ENCODE results near the gene KANK3. TPM values are rescaled to one million over a fixed set of nuclear protein-coding genes. Genes with fewer than 3 reads are reported as not detected.

The KANK3 gene
- total RNA-seq, 1 experiment from 2014 or later: 7.7 TPM

GRCh38 chr19:8358948-8359347, 15.9 kb upstream of the KANK3 start:
- H3K14ac ChIP-seq (ENCODE audit: insufficient read depth, low read length): no peak overlapping the region
- H2AK5ac ChIP-seq (ENCODE audit: insufficient read length, low read length): no peak overlapping the region
- no peaks in the 10 kb centered on the region for H3K23me2 ChIP-seq (ENCODE audit: insufficient read length, low read depth, low read length, poor library complexity, severe bottlenecking)
- no peak overlapping the region for H2BK15ac ChIP-seq (ENCODE audit: low read depth, low read length)
- no peak overlapping the region for H4K8ac ChIP-seq (replicated peaks; ENCODE audit: insufficient read length, low read depth, low read length)
- H3K4me3 Mint-ChIP-seq: no peak overlapping the region; a peak in 1 of 5 replicates
- no peak overlapping the region for H3K18ac ChIP-seq (ENCODE audit: insufficient read length, low read depth, low read length)
- no peak overlapping the region for H3K4ac ChIP-seq (ENCODE audit: low read depth, low read length)
- no peak overlapping the region for H3K4me2 ChIP-seq (ENCODE audit: insufficient read depth, insufficient read length, low read length)
- no CpG with 5 or more reads among the region's 6 CpGs for WGBS (ENCODE audit: extremely low coverage, insufficient read length, low lambda C conversion rate)
- no peak for TF ChIP-seq CTCF (conservative IDR thresholded peaks at IDR 0.05)
- no peak overlapping the region for H2BK12ac ChIP-seq (ENCODE audit: insufficient read length, low read depth, low read length)
- H3K4me1 ChIP-seq (ENCODE audit: insufficient read depth, low read length): no peaks in the 10 kb centered on the region
- H3K9me3 ChIP-seq (ENCODE audit: control insufficient read depth, low read depth, low read length): no peaks in the 10 kb centered on the region
- no peak overlapping the region for H3T11ph ChIP-seq (ENCODE audit: low read length)
- H4K20me1 ChIP-seq (ENCODE audit: control insufficient read depth, insufficient read depth, insufficient read length): no peaks in the 10 kb centered on the region
- no peaks in the 10 kb centered on the region for H3K27me3 ChIP-seq (ENCODE audit: insufficient read depth, low read length)
- no peak overlapping the region for H2BK120ac ChIP-seq (ENCODE audit: low read depth, low read length, poor library complexity, severe bottlenecking)
- H3K27ac ChIP-seq (ENCODE audit: insufficient read length, low read depth, low read length): no peak overlapping the region
- no peak overlapping the region for H3K23ac ChIP-seq (ENCODE audit: insufficient read length, low read depth, low read length)
- no peak overlapping the region for H2BK20ac ChIP-seq (ENCODE audit: low read depth, low read length, poor library complexity, severe bottlenecking)
- peaks cover 0 to 3% of the 10 kb centered on the region in 2 experiments; a peak in 2 of 5 replicates for H3K9me3 Mint-ChIP-seq
- H2BK5ac ChIP-seq (ENCODE audit: insufficient read length, low read length): no peak overlapping the region
- H3K79me1 ChIP-seq (ENCODE audit: insufficient read depth, low read depth, low read length, poor library complexity, severe bottlenecking): no peaks in the 10 kb centered on the region
- no peak for DNase-seq
- no peaks in the 10 kb centered on the region for H3K79me2 ChIP-seq (ENCODE audit: insufficient read depth, low read length)
- no peak overlapping the region for H4K5ac ChIP-seq (ENCODE audit: insufficient read length, low read depth, low read length)
- H3K36me3 Mint-ChIP-seq (ENCODE audit: insufficient read depth in 1 of 3, low read depth in 3 of 3): no peaks in the 10 kb centered on the region
- no peak overlapping the region for H3K9ac ChIP-seq (ENCODE audit: extremely low read depth, insufficient read length, low read length)
- no peak overlapping the region for H3K27ac Mint-ChIP-seq
- no peak overlapping the region for H2AFZ ChIP-seq (ENCODE audit: low read length)
- peaks cover 7 to 8% of the 10 kb centered on the region in 2 experiments for H3K4me1 Mint-ChIP-seq
- H3K56ac ChIP-seq (ENCODE audit: insufficient read length, low read depth, low read length): no peak overlapping the region
- H3K27me3 Mint-ChIP-seq (ENCODE audit: low read depth): peaks cover 22% of the 10 kb centered on the region
- H4K91ac ChIP-seq (ENCODE audit: insufficient read length, low read depth, low read length): no peak overlapping the region
